Hepatocyte (in vitro differentiated cells): Measurements from ENCODE around the gene CTXN3.

Experiments used
- EZH2 ChIP-seq: fragments of 200-600 bp; sonication (generic); IDR thresholded peaks from 2 replicates; pipeline ENCODE4 v1.6.1; 2016; ENCODE audit warnings: antibody characterized with exemption, mild to moderate bottlenecking, borderline replicate concordance
- EZH2phosphoT487 ChIP-seq: fragments of 200-600 bp; sonication (generic); IDR thresholded peaks from one replicate; pipeline ENCODE4 v1.6.1; 2018; ENCODE audit warnings: antibody characterized with exemption, mild to moderate bottlenecking, low read depth, moderate library complexity; ENCODE audit not compliant: unreplicated experiment, severe bottlenecking
- TF ChIP-seq, protein P1 (sequence below): fragments of 200-600 bp; sonication (generic); IDR thresholded peaks from 2 replicates; pipeline ENCODE4 v1.5.1; 2016; ENCODE audit warnings: antibody characterized with exemption, mild to moderate bottlenecking; ENCODE audit not compliant: poor library complexity

DNA sequence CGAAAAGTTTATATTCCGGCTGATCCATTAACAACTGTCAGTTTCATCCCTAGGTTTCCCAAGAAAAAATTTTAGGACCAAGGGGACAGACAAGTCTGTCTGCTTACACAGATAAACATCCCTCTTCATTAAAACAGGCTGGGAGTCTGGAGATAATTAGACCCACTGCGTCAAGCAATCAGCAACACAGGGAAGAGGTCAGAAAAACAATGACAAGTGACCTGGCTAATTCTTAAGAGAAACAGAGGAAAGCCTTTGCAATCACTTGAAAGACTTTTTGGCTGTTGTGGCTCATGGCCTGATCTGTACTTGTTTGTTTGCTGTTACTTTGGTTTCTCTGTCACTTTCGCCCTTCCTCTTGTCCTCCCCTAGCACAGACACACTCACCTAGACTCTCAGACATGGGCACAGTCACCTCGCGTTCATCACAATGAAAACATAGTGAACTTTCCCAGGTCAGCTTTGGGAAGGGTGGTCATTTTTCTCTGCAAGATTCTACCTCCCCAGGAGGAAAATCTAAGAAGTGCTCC is 51.4 kb downstream of the CTXN3 start:
- TF ChIP-seq, protein P1, sequence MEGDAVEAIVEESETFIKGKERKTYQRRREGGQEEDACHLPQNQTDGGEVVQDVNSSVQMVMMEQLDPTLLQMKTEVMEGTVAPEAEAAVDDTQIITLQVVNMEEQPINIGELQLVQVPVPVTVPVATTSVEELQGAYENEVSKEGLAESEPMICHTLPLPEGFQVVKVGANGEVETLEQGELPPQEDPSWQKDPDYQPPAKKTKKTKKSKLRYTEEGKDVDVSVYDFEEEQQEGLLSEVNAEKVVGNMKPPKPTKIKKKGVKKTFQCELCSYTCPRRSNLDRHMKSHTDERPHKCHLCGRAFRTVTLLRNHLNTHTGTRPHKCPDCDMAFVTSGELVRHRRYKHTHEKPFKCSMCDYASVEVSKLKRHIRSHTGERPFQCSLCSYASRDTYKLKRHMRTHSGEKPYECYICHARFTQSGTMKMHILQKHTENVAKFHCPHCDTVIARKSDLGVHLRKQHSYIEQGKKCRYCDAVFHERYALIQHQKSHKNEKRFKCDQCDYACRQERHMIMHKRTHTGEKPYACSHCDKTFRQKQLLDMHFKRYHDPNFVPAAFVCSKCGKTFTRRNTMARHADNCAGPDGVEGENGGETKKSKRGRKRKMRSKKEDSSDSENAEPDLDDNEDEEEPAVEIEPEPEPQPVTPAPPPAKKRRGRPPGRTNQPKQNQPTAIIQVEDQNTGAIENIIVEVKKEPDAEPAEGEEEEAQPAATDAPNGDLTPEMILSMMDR, result no peak
- TF ChIP-seq EZH2 (no peak), EZH2phosphoT487 (no peak)
